MG63 (cell line): Measurements from ENCODE around the gene TTC21B. TPM values are rescaled to one million over a fixed set of nuclear protein-coding genes. Genes with fewer than 3 reads are reported as not detected.
"Not testable (repeated sequence)": the region's sequence is repeated elsewhere in the genome, so short reads cannot be mapped to it uniquely, and the experiment has no call there.

ENCODE experiments used
- DNase-seq: peaks from one replicate; pipeline ENCODE4 v3.0.0-alpha.2; 2020
- H3K27me3 ChIP-seq: fragments of 250-450 bp; sonication (Bioruptor Pico); 2 replicates; pipeline ENCODE4 v1.5.1; 2020; ENCODE audit warnings: mild to moderate bottlenecking, moderate library complexity
- H3K36me3 ChIP-seq: fragments of 250-450 bp; sonication (Bioruptor Pico); 2 replicates; pipeline ENCODE4 v1.5.1; 2020; ENCODE audit warnings: mild to moderate bottlenecking, moderate library complexity
- H3K4me3 ChIP-seq: fragments of 250-450 bp; sonication (Bioruptor Pico); 2 replicates; pipeline ENCODE4 v1.5.1; 2020; ENCODE audit warnings: mild to moderate bottlenecking, moderate library complexity
- H3K9me3 ChIP-seq: fragments of 250-450 bp; sonication (Bioruptor Pico); 2 replicates; pipeline ENCODE4 v1.5.1; 2020; ENCODE audit warnings: mild to moderate bottlenecking, moderate library complexity
- total RNA-seq: library from RNA; depleted of rRNA; stranded (reverse); fragments of >200 nt; shearing (Covaris generic); gene quantifications from 2 replicates; pipeline ENCODE4 v1.2.3, GENCODE V29; 2014; ENCODE audit warnings: low replicate concordance

Gene TTC21B
- total RNA-seq, 1 experiment from 2014 or later, result 5.0 TPM

DNA sequence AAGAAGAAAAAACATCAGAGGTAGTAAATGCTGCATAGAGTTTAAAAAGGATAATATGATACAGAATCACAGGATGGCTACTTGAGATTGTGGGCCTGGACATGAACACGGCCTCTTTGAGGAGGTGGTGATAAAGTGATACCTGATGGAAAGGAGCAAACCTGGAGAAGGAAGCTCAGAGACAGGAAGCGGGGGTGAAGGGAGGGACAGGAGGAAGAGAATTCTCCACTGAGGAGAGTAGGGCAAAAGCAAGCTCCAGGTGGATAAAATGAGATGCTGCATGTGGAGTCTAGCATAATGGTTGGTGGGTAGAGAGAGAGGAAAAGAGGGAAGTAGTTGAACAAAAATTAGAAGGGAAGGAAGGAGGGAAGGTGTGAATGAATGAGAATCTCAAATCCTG is 82.6 kb downstream of the TTC21B start:
- Histone ChIP-seq H3K4me3 (no peak overlapping the region), H3K27me3 (no peaks in the 10 kb centered on the region), H3K9me3 (no peaks in the 10 kb centered on the region), H3K36me3 (peaks cover 9% of the 10 kb centered on the region)
- DNase-seq, result no peak

DNA sequence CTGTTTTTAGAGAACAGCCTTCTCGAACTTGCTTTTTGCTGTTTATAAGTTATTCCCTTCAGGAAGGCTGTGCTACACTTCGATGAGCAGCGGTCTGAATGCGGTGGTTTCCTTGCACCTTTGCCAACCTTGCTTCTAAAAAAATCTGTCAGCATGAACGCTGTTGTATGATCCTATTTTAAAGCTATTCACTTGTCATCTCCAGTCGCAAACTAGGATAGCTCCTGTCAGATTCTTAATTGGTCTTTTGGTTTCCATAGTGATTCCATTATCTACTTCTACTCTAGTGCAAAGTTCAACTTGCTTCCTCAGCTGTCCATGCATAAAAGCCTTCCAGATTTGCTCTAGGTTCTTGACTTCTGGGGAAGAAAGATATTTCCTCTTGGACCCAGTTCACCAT is 83.2 kb downstream of the TTC21B start:
- Histone ChIP-seq H3K36me3 (peaks cover 9% of the 10 kb centered on the region), H3K9me3 (no peaks in the 10 kb centered on the region)
- DNase-seq, result no peak

DNA sequence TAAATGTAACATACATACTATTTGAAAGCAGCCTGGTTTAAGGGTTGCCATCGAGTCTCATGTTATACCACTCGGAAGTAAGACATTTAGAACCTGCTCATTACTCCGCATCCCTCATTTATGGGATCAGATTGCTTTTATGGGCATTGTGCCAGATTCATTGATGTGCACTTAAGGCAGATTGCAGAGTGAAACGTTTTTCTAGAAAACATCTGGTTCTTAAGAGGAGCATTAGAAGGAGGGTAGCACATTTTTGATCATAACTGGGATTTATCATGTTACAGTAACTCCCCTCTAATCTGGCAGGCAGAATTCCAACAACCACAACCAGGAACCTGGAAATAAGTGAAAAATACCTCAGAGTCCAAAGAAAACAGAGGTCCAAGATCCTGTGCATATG is 85.4 kb downstream of the TTC21B start:
- Histone ChIP-seq H3K9me3 (no peaks in the 10 kb centered on the region), H3K4me3 (no peak overlapping the region), H3K27me3 (no peaks in the 10 kb centered on the region), H3K36me3 (peaks cover 7% of the 10 kb centered on the region)
- no peak for DNase-seq

More for the DNA sequence above, 83.2 kb downstream of the TTC21B start:
- Histone ChIP-seq H3K27me3 (no peaks in the 10 kb centered on the region), H3K4me3 (no peak overlapping the region)

DNA sequence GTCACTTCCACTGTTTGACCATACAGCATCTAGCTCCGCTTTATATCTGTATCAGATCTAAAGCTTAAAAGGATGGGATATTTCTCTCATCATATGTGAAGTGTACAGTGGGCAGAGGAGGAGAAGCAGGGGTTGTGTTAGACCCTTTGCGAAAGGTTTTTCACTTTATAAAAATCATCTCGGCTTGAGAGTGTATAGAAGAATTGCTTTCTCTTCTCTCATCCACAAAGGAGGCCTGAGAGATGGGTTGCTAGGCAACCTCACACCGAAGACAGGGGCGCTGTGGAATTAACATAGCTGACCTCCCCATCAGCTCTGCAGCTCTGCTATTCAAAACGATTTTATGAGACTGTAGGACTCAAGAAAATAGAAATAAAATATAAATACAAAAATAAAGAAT is 89.3 kb downstream of the TTC21B start:
- no peak for DNase-seq
- Histone ChIP-seq H3K4me3 (no peak overlapping the region), H3K36me3 (no peaks in the 10 kb centered on the region), H3K27me3 (no peaks in the 10 kb centered on the region), H3K9me3 (no peaks in the 10 kb centered on the region)

DNA sequence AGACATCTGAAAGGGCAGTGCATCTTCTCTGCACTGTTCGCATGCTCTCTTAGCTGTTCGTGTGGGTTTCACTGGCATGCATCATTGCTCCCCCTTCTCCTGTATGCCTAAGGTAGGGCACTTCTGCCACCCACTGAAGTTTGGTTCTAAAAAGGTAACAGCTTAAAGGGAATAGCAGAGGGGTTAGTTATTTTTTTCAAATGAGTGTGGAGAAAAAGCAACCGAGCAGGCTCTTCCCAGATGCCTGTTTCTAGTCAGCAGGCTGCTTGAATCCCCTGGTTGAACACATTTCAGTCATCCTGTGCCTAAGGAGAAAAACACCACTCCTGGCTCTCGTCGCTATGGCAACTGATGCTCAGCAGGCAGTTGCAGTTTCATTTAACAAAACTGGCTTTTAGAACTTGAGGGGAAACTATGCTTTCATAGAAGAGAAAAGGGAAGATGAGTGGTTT is 89.7 kb downstream of the TTC21B start:
- no peak for DNase-seq
- no peaks in the 10 kb centered on the region for H3K27me3 ChIP-seq
- H3K4me3 ChIP-seq, result no peak overlapping the region
- no peaks in the 10 kb centered on the region for H3K36me3 ChIP-seq
- H3K9me3 ChIP-seq, result no peaks in the 10 kb centered on the region

DNA sequence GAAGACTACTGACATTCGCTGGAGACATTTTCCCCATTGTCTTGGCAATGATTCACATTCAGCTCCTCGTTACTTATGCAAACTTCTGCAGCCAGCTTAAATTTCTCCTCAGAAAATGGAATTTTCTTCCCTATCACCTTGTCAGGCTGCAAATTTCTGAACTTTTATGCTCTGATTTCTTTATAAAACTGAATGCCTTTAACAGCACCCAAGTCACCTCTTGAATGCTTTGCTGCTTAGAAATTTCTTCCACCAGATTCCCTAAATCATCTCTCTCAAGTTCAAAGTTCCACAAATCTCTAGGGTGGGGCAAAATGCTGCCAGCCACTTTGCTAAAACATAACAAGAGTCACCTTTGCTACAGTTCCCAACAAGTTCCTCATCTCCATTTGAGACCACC is 92.5 kb downstream of the TTC21B start:
- H3K27me3 ChIP-seq, DNase-seq, H3K4me3 ChIP-seq, H3K9me3 ChIP-seq, H3K36me3 ChIP-seq: not testable (repeated sequence)

DNA sequence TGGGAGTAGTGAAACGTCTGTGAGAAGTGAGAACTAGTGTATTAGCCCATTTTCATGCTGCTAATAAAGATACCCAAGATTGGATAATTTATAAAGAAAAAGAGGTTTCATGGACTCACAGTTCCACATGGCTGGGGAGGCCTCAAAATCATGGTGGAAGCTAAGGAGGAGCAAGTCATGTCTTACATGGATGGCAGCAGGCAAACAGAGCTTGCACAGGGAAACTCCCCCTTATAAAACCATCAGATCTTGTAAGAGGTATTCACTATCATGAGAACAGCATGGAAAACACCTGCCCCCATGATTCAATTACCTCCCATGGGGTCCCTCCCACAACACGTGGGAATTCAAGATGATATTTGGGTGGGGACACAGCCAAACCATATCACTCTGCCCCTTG is 93.9 kb downstream of the TTC21B start:
- not testable (repeated sequence) for DNase-seq, H3K9me3 ChIP-seq, H3K36me3 ChIP-seq, H3K4me3 ChIP-seq, H3K27me3 ChIP-seq

DNA sequence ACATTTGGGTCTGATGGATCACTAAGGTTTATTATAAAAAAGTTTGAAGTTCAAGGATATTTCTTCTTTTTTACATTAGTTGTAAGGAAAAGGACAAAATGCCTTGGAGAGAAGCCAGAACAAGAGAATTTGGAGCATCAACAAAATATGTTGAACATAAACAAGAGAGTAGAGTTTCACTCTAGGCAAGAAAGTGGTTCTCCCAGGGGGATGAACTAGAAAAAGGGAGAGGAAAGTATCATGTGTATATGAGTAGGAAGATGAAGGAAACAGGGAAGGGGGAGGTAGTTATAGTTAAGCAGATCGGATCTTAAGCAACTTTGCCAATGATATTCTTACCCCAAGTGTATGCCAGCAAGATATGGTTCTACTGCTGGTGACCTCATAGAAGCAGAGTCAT is 95.7 kb downstream of the TTC21B start:
- H3K9me3 ChIP-seq, result peaks cover under 1% of the 10 kb centered on the region; the same call in 1 of the 2 replicates
- DNase-seq, result no peak
- H3K36me3 ChIP-seq, result no peaks in the 10 kb centered on the region
- H3K27me3 ChIP-seq, result no peaks in the 10 kb centered on the region
- H3K4me3 ChIP-seq, result no peak overlapping the region

DNA sequence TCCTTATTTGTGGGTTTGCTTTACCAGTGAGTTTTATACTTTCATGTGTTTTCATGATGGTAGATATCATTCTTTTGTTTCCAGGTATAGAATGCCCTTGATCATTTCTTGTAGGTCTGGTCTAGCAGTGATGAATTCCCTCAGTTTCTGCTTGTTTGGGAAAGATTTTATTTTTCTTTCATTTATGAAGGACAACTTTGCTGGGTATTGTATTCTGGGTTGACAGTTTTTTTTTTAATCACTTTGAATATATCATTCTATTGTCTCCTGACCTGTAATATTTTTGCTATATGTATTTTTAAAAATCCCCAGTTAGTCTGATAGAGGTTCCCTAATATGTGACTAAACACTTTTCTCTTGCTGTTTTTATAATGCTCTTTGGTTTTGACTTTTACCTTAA is 101.2 kb downstream of the TTC21B start:
- no peak overlapping the region for H3K4me3 ChIP-seq
- H3K36me3 ChIP-seq, result no peaks in the 10 kb centered on the region
- no peak for DNase-seq
- H3K9me3 ChIP-seq, result peaks cover 6% of the 10 kb centered on the region; the same call in 1 of the 2 replicates
- no peaks in the 10 kb centered on the region for H3K27me3 ChIP-seq

DNA sequence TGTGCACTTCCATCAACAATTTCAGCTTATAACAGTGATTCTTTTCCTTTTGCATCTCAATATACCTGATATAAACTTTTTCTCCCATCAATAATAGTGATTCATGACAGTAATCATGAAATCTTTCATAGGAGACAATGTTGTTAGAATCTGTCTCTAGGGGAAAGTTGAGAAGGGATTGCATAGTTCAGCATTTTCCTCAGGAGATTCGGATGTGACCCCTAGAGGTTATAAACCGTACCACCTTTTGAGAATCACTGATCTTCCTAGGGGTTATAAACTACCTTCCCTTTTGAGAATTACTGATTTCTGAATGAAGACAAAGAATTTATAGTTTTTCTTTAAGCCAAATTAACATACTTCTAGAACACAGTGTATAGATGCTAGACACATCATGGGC is 106.6 kb downstream of the TTC21B start:
- Histone ChIP-seq H3K36me3 (no peaks in the 10 kb centered on the region), H3K4me3 (no peak overlapping the region)
- DNase-seq, result no peak

DNA sequence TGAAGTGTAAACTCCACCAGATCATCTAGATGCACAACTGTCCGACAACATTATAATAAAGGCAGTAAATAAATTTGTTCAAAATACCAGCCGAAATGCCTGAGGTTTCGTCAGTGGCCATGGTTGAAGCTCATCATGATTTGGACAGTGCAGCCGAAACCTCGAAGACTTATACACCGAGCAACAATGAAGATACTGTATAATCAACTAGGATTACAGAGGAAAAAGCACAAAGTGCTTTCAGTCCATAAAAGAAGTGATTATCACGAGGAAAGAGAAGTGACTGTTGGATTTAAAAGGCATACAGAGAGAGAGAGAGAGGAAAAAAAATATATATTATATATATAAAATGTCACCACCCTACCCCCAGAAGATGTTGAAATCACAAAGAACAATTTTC is 107.5 kb downstream of the TTC21B start:
- H3K36me3 ChIP-seq, result no peaks in the 10 kb centered on the region
- H3K27me3 ChIP-seq, result no peaks in the 10 kb centered on the region; the same call in 1 of the 2 replicates
- H3K9me3 ChIP-seq, result 0 out of 2 replicates have a peak, but pooled peaks cover 2% of the 10 kb centered on the region
- DNase-seq, result no peak
- H3K4me3 ChIP-seq, result no peak overlapping the region

More for the DNA sequence above, 106.6 kb downstream of the TTC21B start:
- no peaks in the 10 kb centered on the region for H3K27me3 ChIP-seq
- H3K9me3 ChIP-seq, result 0 out of 2 replicates have a peak, but pooled peaks cover 2% of the 10 kb centered on the region

DNA sequence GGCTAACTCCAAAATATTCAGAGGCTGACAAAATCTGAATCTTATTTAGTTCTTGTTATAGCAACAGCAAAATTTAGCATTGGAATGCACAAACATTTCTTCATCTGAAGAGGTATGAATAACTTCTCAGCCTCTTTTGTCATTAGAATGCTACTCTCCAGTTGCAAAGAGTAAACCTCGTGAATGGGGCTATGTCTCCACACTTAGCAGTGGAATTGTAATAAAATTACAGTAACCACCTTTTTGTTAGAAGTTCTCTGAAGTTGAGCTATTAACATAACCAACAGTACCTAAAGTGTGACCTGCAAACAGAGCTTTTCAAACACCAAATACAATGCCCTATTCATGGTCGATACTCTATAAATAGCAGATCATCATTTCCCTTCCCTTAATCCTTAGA is 109.4 kb downstream of the TTC21B start:
- H3K27me3 ChIP-seq, result no peaks in the 10 kb centered on the region; the same call in 1 of the 2 replicates
- DNase-seq, result no peak
- H3K4me3 ChIP-seq, result no peak overlapping the region
- H3K36me3 ChIP-seq, result no peaks in the 10 kb centered on the region
- no peaks in the 10 kb centered on the region for H3K9me3 ChIP-seq

DNA sequence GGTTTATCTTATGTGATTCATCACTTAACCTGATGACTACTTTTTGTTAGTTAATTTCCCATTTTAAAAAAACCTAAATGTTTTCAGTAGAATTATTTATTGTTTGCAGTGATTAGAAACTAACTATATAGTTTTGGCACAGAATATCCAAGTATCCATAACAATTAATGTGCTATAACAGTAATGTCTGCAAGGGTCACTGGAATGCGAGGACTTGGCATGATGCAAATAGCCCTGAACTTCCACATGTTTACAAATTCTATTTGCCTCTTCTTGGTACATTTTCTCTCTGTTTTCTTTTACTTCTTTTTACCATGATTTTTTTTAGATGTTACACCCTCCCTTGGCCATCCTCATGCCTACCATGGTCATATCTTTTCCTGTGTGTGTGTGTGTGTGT is 110.2 kb downstream of the TTC21B start:
- H3K27me3 ChIP-seq, result no peaks in the 10 kb centered on the region; the same call in 1 of the 2 replicates

DNA sequence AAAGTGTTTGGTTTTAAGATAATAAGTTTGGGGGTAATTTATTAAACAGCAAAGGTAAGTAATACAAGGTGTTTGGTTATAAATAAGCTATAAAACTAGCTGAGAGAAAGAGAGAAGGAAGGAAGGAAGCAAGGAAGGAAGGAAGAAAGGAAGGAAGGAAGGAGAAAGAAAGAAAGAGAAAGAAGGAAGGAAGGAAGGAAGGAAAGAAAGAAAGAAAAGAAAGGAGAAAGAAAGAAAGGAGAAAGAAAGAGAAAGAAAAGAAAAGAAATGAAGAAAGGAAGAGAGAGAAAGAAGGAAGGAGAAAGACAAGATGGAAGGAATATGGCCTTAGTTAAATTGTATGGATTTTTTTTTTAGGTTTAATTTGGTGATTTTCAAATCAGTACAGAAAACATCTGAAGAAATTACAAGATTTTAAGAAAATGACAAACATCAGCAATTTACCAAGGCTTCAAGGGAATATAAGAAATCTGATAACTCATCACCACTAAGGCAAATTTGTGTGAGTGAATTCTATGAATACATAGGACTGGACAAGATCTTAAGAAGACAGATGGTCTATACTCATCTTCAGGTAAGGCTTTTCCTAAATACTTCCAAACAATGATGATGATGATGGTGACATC is 113.1 kb downstream of the TTC21B start:
- no peak overlapping the region for H3K4me3 ChIP-seq
- no peaks in the 10 kb centered on the region for H3K9me3 ChIP-seq
- H3K36me3 ChIP-seq, result no peaks in the 10 kb centered on the region
- H3K27me3 ChIP-seq, result no peaks in the 10 kb centered on the region; the same call in 1 of the 2 replicates
- DNase-seq, result no peak

More for the DNA sequence above, 110.2 kb downstream of the TTC21B start:
- Histone ChIP-seq H3K9me3 (no peaks in the 10 kb centered on the region), H3K36me3 (no peaks in the 10 kb centered on the region), H3K4me3 (no peak overlapping the region)
- DNase-seq, result no peak

DNA sequence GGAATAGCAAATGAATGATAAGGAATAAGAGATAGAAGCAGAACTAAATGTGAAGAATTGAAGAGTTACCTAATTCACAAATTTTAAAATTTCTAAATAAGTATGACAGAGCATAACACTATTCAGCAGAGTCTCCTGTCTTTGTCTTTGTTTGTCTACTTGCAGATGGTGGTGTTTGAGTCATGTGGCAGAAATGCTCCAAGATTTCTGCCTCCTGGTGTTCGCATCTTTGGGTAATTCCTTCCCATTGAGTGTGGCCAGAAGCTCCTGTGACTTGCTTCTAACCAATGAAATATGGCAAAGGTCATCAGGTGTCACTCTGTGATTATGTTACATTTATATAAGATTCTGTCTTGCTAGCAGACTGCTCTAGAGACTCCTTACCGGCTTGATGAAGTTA is 114.0 kb downstream of the TTC21B start:
- Histone ChIP-seq H3K4me3 (no peak overlapping the region), H3K36me3 (no peaks in the 10 kb centered on the region), H3K9me3 (no peaks in the 10 kb centered on the region), H3K27me3 (no peaks in the 10 kb centered on the region; the same call in 1 of the 2 replicates)
- no peak for DNase-seq

DNA sequence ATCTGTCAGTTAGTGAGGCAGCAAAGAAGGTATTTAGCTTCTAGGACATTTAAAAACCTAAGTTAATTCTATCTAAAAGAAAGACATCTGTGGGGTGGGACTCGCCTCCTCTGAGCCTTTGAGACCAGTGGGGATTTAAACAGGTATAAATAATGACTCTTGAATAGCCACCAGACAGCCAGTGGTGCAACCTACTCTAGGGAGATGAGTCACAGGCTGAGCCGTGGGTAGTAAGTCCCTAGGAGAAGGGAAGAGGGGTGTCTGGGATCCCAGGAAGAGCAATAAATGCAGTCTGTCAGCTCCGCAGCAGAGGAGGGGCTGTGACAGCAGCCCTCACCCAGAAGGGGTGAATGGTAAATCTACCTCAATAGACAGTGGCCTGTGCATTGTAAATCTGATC is 116.5 kb downstream of the TTC21B start:
- H3K4me3 ChIP-seq, result no peak overlapping the region
- no peak for DNase-seq
- H3K27me3 ChIP-seq, result no peaks in the 10 kb centered on the region; the same call in 1 of the 2 replicates
- no peaks in the 10 kb centered on the region for H3K36me3 ChIP-seq
- no peaks in the 10 kb centered on the region for H3K9me3 ChIP-seq

DNA sequence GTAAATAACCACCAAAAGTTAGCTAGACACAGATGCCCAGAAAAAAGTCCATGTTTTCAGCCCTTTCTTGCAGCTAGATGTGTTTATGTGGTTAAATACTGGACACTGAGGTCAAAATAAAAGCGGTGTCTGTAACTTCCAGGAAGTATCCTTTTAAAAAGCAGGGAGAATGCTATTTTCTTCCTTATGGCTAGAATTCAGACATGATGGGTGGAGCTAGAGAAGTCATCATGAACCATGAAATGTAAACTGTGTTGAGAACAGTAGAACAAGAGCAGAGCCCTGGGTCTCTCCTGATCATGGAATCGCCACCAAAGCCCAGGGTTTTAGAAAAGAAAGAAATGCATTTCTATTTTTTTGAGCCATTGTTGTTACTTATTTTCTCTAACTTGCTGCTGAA is 118.2 kb downstream of the TTC21B start:
- Histone ChIP-seq H3K9me3 (no peaks in the 10 kb centered on the region), H3K36me3 (no peaks in the 10 kb centered on the region), H3K27me3 (no peaks in the 10 kb centered on the region), H3K4me3 (no peak overlapping the region)
- DNase-seq, result no peak

DNA sequence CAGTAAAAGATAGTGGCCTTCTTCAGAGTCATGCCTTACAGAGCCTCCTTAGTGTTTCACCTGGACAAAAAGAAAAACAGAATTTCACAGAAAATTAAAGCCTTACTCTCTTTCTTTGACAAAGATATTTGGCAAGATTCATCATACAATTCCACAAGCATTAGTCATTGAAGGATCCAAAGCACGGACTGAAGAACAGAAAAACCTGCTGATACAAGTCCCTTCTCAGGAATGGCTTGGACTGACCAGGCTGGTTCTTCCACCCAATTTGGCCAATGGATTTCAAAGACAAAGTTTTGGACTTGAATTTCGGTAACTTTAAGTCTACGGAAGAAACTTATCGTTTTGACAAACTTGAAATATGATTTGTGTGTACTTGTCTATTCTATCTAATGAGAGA is 120.4 kb downstream of the TTC21B start:
- no peak for DNase-seq
- Histone ChIP-seq H3K4me3 (no peak overlapping the region), H3K36me3 (no peaks in the 10 kb centered on the region), H3K27me3 (no peaks in the 10 kb centered on the region), H3K9me3 (no peaks in the 10 kb centered on the region)
